Measurements from ENCODE around the gene THSD4.

The THSD4 gene

GRCh38 chr15:71352125-71352524 is 236.9 kb downstream of the THSD4 start:
- Histone ChIP-seq H3K9ac (ENCODE audit: low read length) (no peak overlapping the region), H3K4me3 (ENCODE audit: low read depth in 1 of 2, low read length in 2 of 2) (no peak overlapping the region), H3K9me3 (ENCODE audit: low read length) (no peaks in the 10 kb centered on the region), H3K4me1 (ENCODE audit: insufficient read depth, low read length) (peaks cover 34% of the 10 kb centered on the region), H3K27ac (ENCODE audit: low read depth, low read length) (no peak overlapping the region), H3K27me3 (ENCODE audit: control insufficient read depth in 1 of 2, insufficient read depth in 2 of 2, low read length in 2 of 2) (no peaks in the 10 kb centered on the region), H3K36me3 (ENCODE audit: insufficient read depth, low read length) (no peaks in the 10 kb centered on the region)

DNA sequence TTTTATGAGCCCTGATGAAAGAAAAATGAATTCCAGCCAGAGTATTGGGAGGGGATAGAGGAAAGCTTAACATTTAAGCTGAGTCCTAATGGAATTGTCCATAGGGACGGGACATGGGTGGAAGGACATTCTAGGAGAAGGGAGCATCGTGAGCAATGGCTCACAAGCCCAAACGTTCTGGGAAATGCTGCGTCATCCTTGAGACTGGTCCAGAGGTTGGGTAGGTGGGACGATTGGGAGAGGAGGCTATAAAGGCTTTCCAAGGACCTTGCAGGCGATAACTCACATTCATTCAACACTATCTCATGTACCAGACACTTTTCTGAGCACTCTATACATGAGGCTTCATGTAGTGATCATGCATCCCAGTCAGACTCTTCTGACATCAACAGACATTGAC is 237.5 kb downstream of the THSD4 start:
- no peaks in the 10 kb centered on the region for H3K27me3 ChIP-seq (ENCODE audit: control insufficient read depth in 1 of 2, insufficient read depth in 2 of 2, low read length in 2 of 2)
- no peak overlapping the region for H3K27ac ChIP-seq (ENCODE audit: low read depth, low read length)

GRCh38 chr15:71353171-71353570 is 237.9 kb downstream of the THSD4 start:
- Histone ChIP-seq H3K36me3 (ENCODE audit: insufficient read depth, low read length) (no peaks in the 10 kb centered on the region), H3K9ac (ENCODE audit: low read length) (no peak overlapping the region), H3K9me3 (ENCODE audit: low read length) (no peaks in the 10 kb centered on the region), H3K4me3 (ENCODE audit: low read depth in 1 of 2, low read length in 2 of 2) (no peak overlapping the region), H3K4me1 (ENCODE audit: insufficient read depth, low read length) (peaks cover 39% of the 10 kb centered on the region), H3K27ac (ENCODE audit: low read depth, low read length) (no peak overlapping the region), H3K27me3 (ENCODE audit: control insufficient read depth in 1 of 2, insufficient read depth in 2 of 2, low read length in 2 of 2) (no peaks in the 10 kb centered on the region)

More for the DNA sequence above, 237.5 kb downstream of the THSD4 start:
- H3K4me1 ChIP-seq (ENCODE audit: insufficient read depth, low read length): peaks cover 39% of the 10 kb centered on the region
- H3K4me3 ChIP-seq (ENCODE audit: low read depth in 1 of 2, low read length in 2 of 2): no peak overlapping the region
- no peaks in the 10 kb centered on the region for H3K36me3 ChIP-seq (ENCODE audit: insufficient read depth, low read length)
- H3K9ac ChIP-seq (ENCODE audit: low read length): no peak overlapping the region
- H3K9me3 ChIP-seq (ENCODE audit: low read length): no peaks in the 10 kb centered on the region

DNA sequence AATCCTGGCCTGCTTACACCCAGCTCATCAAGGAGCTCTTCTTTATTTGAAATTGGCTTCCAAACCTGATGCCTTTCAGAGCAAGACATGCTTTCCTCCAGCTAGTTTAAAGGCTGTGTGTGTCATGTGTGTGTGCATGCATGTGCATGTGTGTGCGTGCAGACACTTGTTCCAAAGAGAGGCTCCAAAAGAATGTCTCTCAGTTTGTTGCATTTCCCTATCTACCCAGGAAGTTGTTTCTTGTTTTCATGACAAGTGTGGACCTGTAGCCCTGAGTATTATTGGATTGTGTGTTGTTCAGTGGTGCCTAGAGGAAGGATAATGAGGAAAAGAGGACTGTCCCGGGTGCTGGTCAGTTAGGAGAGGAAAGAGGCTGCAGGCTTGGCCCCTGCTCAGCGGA is 240.0 kb downstream of the THSD4 start:
- Histone ChIP-seq H3K4me3 (ENCODE audit: low read depth in 1 of 2, low read length in 2 of 2) (no peak overlapping the region), H3K9me3 (ENCODE audit: low read length) (no peaks in the 10 kb centered on the region), H3K9ac (ENCODE audit: low read length) (no peak overlapping the region), H3K27me3 (ENCODE audit: control insufficient read depth in 1 of 2, insufficient read depth in 2 of 2, low read length in 2 of 2) (no peaks in the 10 kb centered on the region), H3K27ac (ENCODE audit: low read depth, low read length) (no peak overlapping the region), H3K36me3 (ENCODE audit: insufficient read depth, low read length) (no peaks in the 10 kb centered on the region), H3K4me1 (ENCODE audit: insufficient read depth, low read length) (peaks cover 20% of the 10 kb centered on the region)

- Histone ChIP-seq H3K27ac (ENCODE audit: low read depth, low read length) (no peak overlapping the region), H3K4me3 (ENCODE audit: low read depth in 1 of 2, low read length in 2 of 2) (no peak overlapping the region), H3K36me3 (ENCODE audit: insufficient read depth, low read length) (no peaks in the 10 kb centered on the region), H3K9me3 (ENCODE audit: low read length) (no peaks in the 10 kb centered on the region), H3K27me3 (ENCODE audit: control insufficient read depth in 1 of 2, insufficient read depth in 2 of 2, low read length in 2 of 2) (no peaks in the 10 kb centered on the region), H3K4me1 (ENCODE audit: insufficient read depth, low read length) (peaks cover 6% of the 10 kb centered on the region), H3K9ac (ENCODE audit: low read length) (no peak overlapping the region)
These were observed 242.1 kb downstream of the THSD4 start for GRCh38 chr15:71357321-71357732.

DNA sequence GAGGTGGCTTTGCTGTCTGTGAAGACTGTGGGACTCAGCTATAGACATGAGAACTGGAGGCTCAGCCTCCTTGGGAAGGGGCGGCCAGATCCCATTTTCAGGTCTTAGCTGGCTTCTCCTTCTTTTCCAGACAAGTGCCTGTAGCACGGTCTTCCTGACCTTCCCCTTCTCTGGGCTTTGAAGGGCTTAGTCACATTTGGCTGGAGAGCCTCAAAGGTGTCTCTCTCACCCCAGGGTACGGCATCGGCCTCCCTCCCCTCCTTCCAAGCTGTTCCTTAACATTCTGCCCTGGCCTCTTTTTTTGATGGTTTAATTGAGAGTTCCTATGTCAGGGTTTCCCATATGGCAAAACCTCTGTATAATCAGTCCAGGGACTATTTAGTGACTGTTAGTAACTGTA is 242.7 kb downstream of the THSD4 start:
- Histone ChIP-seq H3K27me3 (ENCODE audit: control insufficient read depth in 1 of 2, insufficient read depth in 2 of 2, low read length in 2 of 2) (no peaks in the 10 kb centered on the region), H3K27ac (ENCODE audit: low read depth, low read length) (no peak overlapping the region)

GRCh38 chr15:71359246-71359645 is 244.0 kb downstream of the THSD4 start:
- H3K4me1 ChIP-seq (ENCODE audit: insufficient read depth, low read length): peaks cover 6% of the 10 kb centered on the region
- no peak overlapping the region for H3K9ac ChIP-seq (ENCODE audit: low read length)
- no peaks in the 10 kb centered on the region for H3K36me3 ChIP-seq (ENCODE audit: insufficient read depth, low read length)
- H3K27ac ChIP-seq (ENCODE audit: low read depth, low read length): no peak overlapping the region
- no peak overlapping the region for H3K4me3 ChIP-seq (ENCODE audit: low read depth in 1 of 2, low read length in 2 of 2)
- H3K9me3 ChIP-seq (ENCODE audit: low read length): no peaks in the 10 kb centered on the region
- no peaks in the 10 kb centered on the region for H3K27me3 ChIP-seq (ENCODE audit: control insufficient read depth in 1 of 2, insufficient read depth in 2 of 2, low read length in 2 of 2)

More for the DNA sequence above, 242.7 kb downstream of the THSD4 start:
- no peak overlapping the region for H3K4me3 ChIP-seq (ENCODE audit: low read depth in 1 of 2, low read length in 2 of 2)
- no peaks in the 10 kb centered on the region for H3K36me3 ChIP-seq (ENCODE audit: insufficient read depth, low read length)
- H3K9ac ChIP-seq (ENCODE audit: low read length): no peak overlapping the region
- peaks cover 6% of the 10 kb centered on the region for H3K4me1 ChIP-seq (ENCODE audit: insufficient read depth, low read length)
- H3K9me3 ChIP-seq (ENCODE audit: low read length): no peaks in the 10 kb centered on the region

DNA sequence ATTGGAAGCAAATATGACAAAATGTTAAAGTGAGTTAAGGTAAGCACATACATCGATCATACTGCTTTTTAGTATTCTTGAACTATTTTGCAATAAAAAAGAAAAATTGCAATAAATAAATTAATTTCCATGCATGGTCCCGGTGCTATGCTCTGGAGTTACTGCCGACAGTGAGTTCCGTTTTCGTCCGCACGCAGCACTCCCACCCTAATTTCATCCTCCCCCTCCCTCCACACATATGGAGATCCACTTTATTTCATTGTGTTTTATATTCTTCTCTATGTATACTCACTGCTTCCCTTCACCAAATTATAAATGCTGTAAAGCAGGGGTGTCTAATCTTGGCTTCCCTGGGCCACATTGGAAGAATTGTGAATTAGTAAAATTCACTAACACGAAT is 247.3 kb downstream of the THSD4 start:
- Histone ChIP-seq H3K27ac (ENCODE audit: low read depth, low read length) (no peak overlapping the region), H3K9me3 (ENCODE audit: low read length) (no peaks in the 10 kb centered on the region), H3K4me3 (ENCODE audit: low read depth in 1 of 2, low read length in 2 of 2) (no peak overlapping the region), H3K9ac (ENCODE audit: low read length) (no peak overlapping the region), H3K4me1 (ENCODE audit: insufficient read depth, low read length) (peaks cover under 1% of the 10 kb centered on the region), H3K27me3 (ENCODE audit: control insufficient read depth in 1 of 2, insufficient read depth in 2 of 2, low read length in 2 of 2) (no peaks in the 10 kb centered on the region), H3K36me3 (ENCODE audit: insufficient read depth, low read length) (no peaks in the 10 kb centered on the region)

GRCh38 chr15:71362987-71363968 is 248.0 kb downstream of the THSD4 start:
- no peak overlapping the region for H3K9ac ChIP-seq (ENCODE audit: low read length)
- H3K27ac ChIP-seq (ENCODE audit: low read depth, low read length): no peak overlapping the region
- no peak overlapping the region for H3K4me3 ChIP-seq (ENCODE audit: low read depth in 1 of 2, low read length in 2 of 2)

GRCh38 chr15:71364117-71364584 is 248.9 kb downstream of the THSD4 start:
- no peaks in the 10 kb centered on the region for H3K36me3 ChIP-seq (ENCODE audit: insufficient read depth, low read length)
- no peak overlapping the region for H3K27ac ChIP-seq (ENCODE audit: low read depth, low read length)
- no peak overlapping the region for H3K4me3 ChIP-seq (ENCODE audit: low read depth in 1 of 2, low read length in 2 of 2)
- no peak overlapping the region for H3K9ac ChIP-seq (ENCODE audit: low read length)
- H3K4me1 ChIP-seq (ENCODE audit: insufficient read depth, low read length): no peaks in the 10 kb centered on the region
- no peaks in the 10 kb centered on the region for H3K27me3 ChIP-seq (ENCODE audit: control insufficient read depth in 1 of 2, insufficient read depth in 2 of 2, low read length in 2 of 2)
- H3K9me3 ChIP-seq (ENCODE audit: low read length): no peaks in the 10 kb centered on the region

More at GRCh38 chr15:71362987-71363968, 248.0 kb downstream of the THSD4 start:
- no peaks in the 10 kb centered on the region for H3K9me3 ChIP-seq (ENCODE audit: low read length)
- no peaks in the 10 kb centered on the region for H3K27me3 ChIP-seq (ENCODE audit: control insufficient read depth in 1 of 2, insufficient read depth in 2 of 2, low read length in 2 of 2)
- no peaks in the 10 kb centered on the region for H3K36me3 ChIP-seq (ENCODE audit: insufficient read depth, low read length)
- no peaks in the 10 kb centered on the region for H3K4me1 ChIP-seq (ENCODE audit: insufficient read depth, low read length)

- Histone ChIP-seq H3K27ac (ENCODE audit: low read depth, low read length) (no peak overlapping the region), H3K9ac (ENCODE audit: low read length) (no peak overlapping the region), H3K36me3 (ENCODE audit: insufficient read depth, low read length) (no peaks in the 10 kb centered on the region), H3K4me1 (ENCODE audit: insufficient read depth, low read length) (no peaks in the 10 kb centered on the region), H3K27me3 (ENCODE audit: control insufficient read depth in 1 of 2, insufficient read depth in 2 of 2, low read length in 2 of 2) (no peaks in the 10 kb centered on the region), H3K4me3 (ENCODE audit: low read depth in 1 of 2, low read length in 2 of 2) (no peak overlapping the region), H3K9me3 (ENCODE audit: low read length) (no peaks in the 10 kb centered on the region)
These were observed 251.3 kb downstream of the THSD4 start for GRCh38 chr15:71366522-71366921.

All from muscle layer of colon (tissue), 2 donors.